MM.1S (cell line): ENCODE results near the gene PROK2.

ENCODE experiments used
- CTCF ChIP-seq: fragments of 300-600 bp; sonication (generic); IDR thresholded peaks from 2 replicates; pipeline ENCODE4 v1.5.1; 2016; ENCODE audit warnings: antibody characterized with exemption, low read length, mixed read lengths
- EZH2 ChIP-seq: fragments of 300-600 bp; sonication (generic); optimal IDR thresholded peaks from 2 replicates; pipeline ENCODE3; 2017; ENCODE audit warnings: low read depth, mild to moderate bottlenecking, antibody characterized with exemption, low read length, mixed read lengths
- EZH2phosphoT487 ChIP-seq: fragments of 300-600 bp; sonication (generic); IDR thresholded peaks from 2 replicates; pipeline ENCODE4 v1.6.1; 2018; ENCODE audit warnings: antibody characterized with exemption, low read length

GRCh38 chr3:71787851-71788405, 3.0 kb upstream of the PROK2 start:
- TF ChIP-seq EZH2phosphoT487 (no peak), CTCF (no peak), EZH2 (no peak)
